SK-N-SH (cell line): ENCODE results near the gene MC3R.

Experiments used
- CTCF ChIP-seq: fragments of 200-600 bp; sonication (generic); IDR thresholded peaks from 2 replicates; pipeline ENCODE4 v1.6.1; 2017; ENCODE audit warnings: antibody characterized with exemption, mild to moderate bottlenecking, moderate library complexity
- EP300 ChIP-seq, 2 experiments: IDR thresholded peaks; 2 replicates each; pipeline versions ENCODE4 v1.4.0 to v1.6.1; 2012; ENCODE audit warnings: borderline replicate concordance in 1 of 2, low read depth in 1 of 2, low read length in 1 of 2
- FOXJ3 ChIP-seq: sonication (generic); formaldehyde crosslinking; IDR thresholded peaks from 2 replicates; pipeline ENCODE4 v1.5.1; 2020; ENCODE audit warnings: mild to moderate bottlenecking, missing genetic modification reagents
- GABPA ChIP-seq: IDR thresholded peaks from 2 replicates; pipeline ENCODE4 v1.4.0; 2012; ENCODE audit warnings: low read depth, mild to moderate bottlenecking
- MEF2A ChIP-seq: IDR thresholded peaks from 2 replicates; pipeline ENCODE4 v1.4.0; 2012; ENCODE audit warnings: low read depth, borderline replicate concordance
- PBX3 ChIP-seq: IDR thresholded peaks from 2 replicates; pipeline ENCODE4; 2012
- POLR2AphosphoS5 ChIP-seq: IDR thresholded peaks from 2 replicates; pipeline ENCODE4 v1.6.1; 2012; ENCODE audit warnings: low read depth, low read length
- REST ChIP-seq: IDR thresholded peaks from 2 replicates; pipeline ENCODE4 v1.6.1; 2012; ENCODE audit warnings: mild to moderate bottlenecking, low read depth, low read length, moderate library complexity
- SIN3A ChIP-seq: IDR thresholded peaks from 2 replicates; pipeline ENCODE4 v1.6.1; 2012; ENCODE audit warnings: low read depth, mild to moderate bottlenecking, low read length, moderate library complexity, borderline replicate concordance
- SMC3 ChIP-seq: IDR thresholded peaks from 2 replicates; pipeline ENCODE4 v1.6.1; 2012; ENCODE audit warnings: low read depth, low read length, improper control_type of control experiment
- YY1 ChIP-seq: IDR thresholded peaks from 2 replicates; pipeline ENCODE4 v1.4.0; 2012; ENCODE audit warnings: low read depth, mild to moderate bottlenecking

- TF ChIP-seq CTCF, result no peak
- no peak for TF ChIP-seq SIN3A
- no peak for TF ChIP-seq GABPA
- no peak for TF ChIP-seq POLR2AphosphoS5
- TF ChIP-seq MEF2A, result no peak
- TF ChIP-seq PBX3, result no peak
- TF ChIP-seq YY1, result no peak
- no peak for TF ChIP-seq EP300 (IDR thresholded peaks at IDR 0.05; ENCODE audit: borderline replicate concordance in 1 of 2, low read depth in 1 of 2, low read length in 1 of 2)
- TF ChIP-seq FOXJ3, result no peak
- TF ChIP-seq REST, result no peak
- TF ChIP-seq SMC3, result no peak
These were observed 37.0 kb downstream of the MC3R start for GRCh38 chr20:56285496-56285895.
